ENCODE measurements around the gene SEM1.
"Not testable (repeated sequence)": the region's sequence is repeated elsewhere in the genome, so short reads cannot be mapped to it uniquely, and the experiment has no call there.

The SEM1 gene

DNA sequence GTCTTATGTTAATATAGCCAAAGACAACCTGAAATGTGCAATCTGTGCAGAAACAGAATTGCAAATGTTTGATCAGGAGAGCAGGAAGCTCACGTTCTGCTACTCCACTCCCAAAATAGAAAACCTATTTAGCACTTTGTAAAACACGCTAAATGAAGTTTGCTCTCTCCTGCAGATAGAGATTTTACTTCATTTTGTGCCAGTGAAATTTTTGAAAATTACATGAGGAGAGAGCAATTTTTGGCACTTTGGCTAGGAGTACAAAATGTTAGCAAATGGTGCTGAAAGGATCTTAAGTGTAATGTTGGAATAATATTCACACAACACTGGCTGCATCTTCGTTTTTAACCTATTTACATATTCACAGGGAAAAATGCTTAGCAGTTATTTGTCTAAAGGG is 61.9 kb downstream of the SEM1 start:
- H3K36me3 ChIP-seq (replicated peaks): no peaks in the 10 kb centered on the region
- H3K4me3 ChIP-seq (ENCODE audit: low read depth, low read length): no peak overlapping the region
- H3K27ac ChIP-seq: no peak overlapping the region
- H3K27me3 ChIP-seq (replicated peaks): no peaks in the 10 kb centered on the region
- no peak for DNase-seq
- in situ Hi-C loops (cut with HindIII; ENCODE audit: low pct_ligation_motif_present, low sequenced_read_pairs): no loop called here
- TF ChIP-seq, protein P1, sequence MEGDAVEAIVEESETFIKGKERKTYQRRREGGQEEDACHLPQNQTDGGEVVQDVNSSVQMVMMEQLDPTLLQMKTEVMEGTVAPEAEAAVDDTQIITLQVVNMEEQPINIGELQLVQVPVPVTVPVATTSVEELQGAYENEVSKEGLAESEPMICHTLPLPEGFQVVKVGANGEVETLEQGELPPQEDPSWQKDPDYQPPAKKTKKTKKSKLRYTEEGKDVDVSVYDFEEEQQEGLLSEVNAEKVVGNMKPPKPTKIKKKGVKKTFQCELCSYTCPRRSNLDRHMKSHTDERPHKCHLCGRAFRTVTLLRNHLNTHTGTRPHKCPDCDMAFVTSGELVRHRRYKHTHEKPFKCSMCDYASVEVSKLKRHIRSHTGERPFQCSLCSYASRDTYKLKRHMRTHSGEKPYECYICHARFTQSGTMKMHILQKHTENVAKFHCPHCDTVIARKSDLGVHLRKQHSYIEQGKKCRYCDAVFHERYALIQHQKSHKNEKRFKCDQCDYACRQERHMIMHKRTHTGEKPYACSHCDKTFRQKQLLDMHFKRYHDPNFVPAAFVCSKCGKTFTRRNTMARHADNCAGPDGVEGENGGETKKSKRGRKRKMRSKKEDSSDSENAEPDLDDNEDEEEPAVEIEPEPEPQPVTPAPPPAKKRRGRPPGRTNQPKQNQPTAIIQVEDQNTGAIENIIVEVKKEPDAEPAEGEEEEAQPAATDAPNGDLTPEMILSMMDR (IDR thresholded peaks at IDR 0.05; ENCODE audit: low read depth, low read length, missing control alignments): no peak

DNA sequence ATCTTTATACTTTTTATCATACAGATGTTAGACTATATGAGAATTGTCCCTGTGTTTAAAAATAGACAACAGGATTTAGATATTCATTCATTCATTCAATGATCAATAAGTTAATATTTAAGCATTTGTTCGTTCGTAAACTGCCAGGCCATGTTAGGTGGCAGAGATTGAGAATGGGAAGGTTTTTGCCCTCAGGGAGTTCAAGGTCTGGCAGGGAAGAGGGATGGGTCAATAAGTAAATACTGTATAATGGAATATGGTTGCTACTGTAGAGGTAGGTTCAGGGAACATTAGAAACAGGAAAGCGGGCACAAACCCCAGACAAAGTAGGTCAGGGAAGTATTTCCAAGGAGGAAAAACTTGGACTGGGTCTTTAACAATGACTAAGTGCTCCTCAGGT is 64.6 kb downstream of the SEM1 start:
- Histone ChIP-seq H3K27ac (no peak overlapping the region), H3K36me3 (replicated peaks) (no peaks in the 10 kb centered on the region), H3K27me3 (replicated peaks) (no peaks in the 10 kb centered on the region), H3K4me3 (ENCODE audit: low read depth, low read length) (no peak overlapping the region)
- TF ChIP-seq, protein P1 (IDR thresholded peaks at IDR 0.05; ENCODE audit: low read depth, low read length, missing control alignments): no peak
- in situ Hi-C loops (cut with HindIII; ENCODE audit: low pct_ligation_motif_present, low sequenced_read_pairs): no loop called here
- no peak for DNase-seq

DNA sequence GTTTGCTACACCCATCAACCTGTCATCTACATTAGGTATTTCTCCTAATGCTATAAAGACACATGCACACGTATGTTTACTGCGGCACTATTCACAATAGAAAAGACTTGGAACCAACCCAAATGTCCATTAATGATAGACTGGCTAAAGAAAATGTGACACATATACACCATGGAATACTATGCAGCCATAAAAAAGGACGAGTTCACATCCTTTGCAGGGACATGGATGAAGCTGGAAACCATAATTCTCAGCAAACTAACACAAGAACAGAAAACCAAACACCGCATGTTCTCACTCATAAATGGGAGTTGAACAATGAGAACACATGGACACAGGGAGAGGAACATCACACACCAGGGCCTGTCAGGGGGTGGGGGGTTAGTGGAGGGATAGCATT is 66.2 kb downstream of the SEM1 start:
- H3K36me3 ChIP-seq (replicated peaks); H3K27me3 ChIP-seq (replicated peaks); in situ Hi-C loops (cut with HindIII; ENCODE audit: low pct_ligation_motif_present, low sequenced_read_pairs); H3K27ac ChIP-seq; H3K4me3 ChIP-seq (ENCODE audit: low read depth, low read length); DNase-seq: not testable (repeated sequence)

DNA sequence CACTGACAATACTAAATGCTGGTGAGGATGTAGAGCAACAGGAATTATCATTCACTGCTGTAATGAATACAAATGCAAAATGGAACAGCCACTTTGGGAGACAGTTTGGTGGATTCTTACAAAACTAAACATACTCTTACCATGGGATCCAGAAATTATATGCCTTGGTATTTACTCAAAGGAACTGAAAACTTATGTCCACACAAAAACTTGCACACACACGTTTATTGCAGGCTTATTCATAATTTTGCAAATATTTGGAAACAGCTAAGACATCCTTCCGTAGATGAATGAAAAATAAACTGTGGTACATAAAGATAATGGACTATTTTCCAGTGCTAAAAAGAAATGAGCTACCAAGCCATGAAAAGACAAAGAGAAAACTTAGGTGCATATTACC is 69.6 kb downstream of the SEM1 start:
- in situ Hi-C loops (cut with HindIII; ENCODE audit: low pct_ligation_motif_present, low sequenced_read_pairs): no loop called here
- Histone ChIP-seq H3K4me3 (ENCODE audit: low read depth, low read length) (no peak overlapping the region), H3K27me3 (replicated peaks) (no peaks in the 10 kb centered on the region), H3K27ac (no peak overlapping the region), H3K36me3 (replicated peaks) (no peaks in the 10 kb centered on the region)
- no peak for DNase-seq
- TF ChIP-seq, protein P1 (IDR thresholded peaks at IDR 0.05; ENCODE audit: low read depth, low read length, missing control alignments): no peak
